HuH-7 (cell line): ENCODE data around the gene CCDC24.

Experiments
- DNase-seq: peaks from one replicate; pipeline ENCODE4 v3.0.0; 2011; ENCODE audit warnings: low spot score

CCDC24 gene

GRCh38 chr1:43991476-43992231, at the start of gene CCDC24:
Gene CCDC24, plus strand, starts transcription at chr1:43991599. Its CDS starts 280 bp downstream, at chr1:43991879.
- peak; percentile 88 for DNase-seq

GRCh38 chr1:43942411-43942810, 49.0 kb upstream of the CCDC24 start:
- DNase-seq, result no peak

GRCh38 chr1:43944860-43945259, 46.5 kb upstream of the CCDC24 start:
- DNase-seq, result no peak

- no peak for DNase-seq
Observed at GRCh38 chr1:43945674-43946235, 45.6 kb upstream of the CCDC24 start.

- peak; percentile 97 for DNase-seq
Observed at GRCh38 chr1:43946236-43947060, 45.0 kb upstream of the CCDC24 start, which contains the start of gene IPO13. Gene IPO13, plus strand, starts transcription at chr1:43946950. Its CDS starts 651 bp downstream, at chr1:43947601.

GRCh38 chr1:43947061-43947873, 44.1 kb upstream of the CCDC24 start:
- no peak for DNase-seq

- DNase-seq, result no peak
Observed at GRCh38 chr1:43947874-43948437, 43.4 kb upstream of the CCDC24 start.

- DNase-seq, result no peak
Observed at GRCh38 chr1:43949678-43950077, 41.7 kb upstream of the CCDC24 start.

- no peak for DNase-seq
Observed at GRCh38 chr1:43951021-43951985, 40.1 kb upstream of the CCDC24 start.

- no peak for DNase-seq
Observed at GRCh38 chr1:43952731-43953346, 38.6 kb upstream of the CCDC24 start.

- no peak for DNase-seq
Observed at GRCh38 chr1:43953361-43953760, 38.0 kb upstream of the CCDC24 start.

GRCh38 chr1:43954036-43954435, 37.4 kb upstream of the CCDC24 start:
- DNase-seq, result no peak

- no peak for DNase-seq
Observed at GRCh38 chr1:43956234-43956633, 35.2 kb upstream of the CCDC24 start.

- no peak for DNase-seq
Observed at GRCh38 chr1:43957407-43958040, 33.9 kb upstream of the CCDC24 start.

GRCh38 chr1:43958351-43959255, 32.8 kb upstream of the CCDC24 start:
- DNase-seq, result no peak

- no peak for DNase-seq
Observed at GRCh38 chr1:43960798-43961197, 30.6 kb upstream of the CCDC24 start.

- no peak for DNase-seq
Observed at GRCh38 chr1:43961692-43962091, 29.7 kb upstream of the CCDC24 start.

- no peak for DNase-seq
Observed at GRCh38 chr1:43962324-43962723, 29.1 kb upstream of the CCDC24 start.
